Measurements from ENCODE around the gene LZTR1.

DNA sequence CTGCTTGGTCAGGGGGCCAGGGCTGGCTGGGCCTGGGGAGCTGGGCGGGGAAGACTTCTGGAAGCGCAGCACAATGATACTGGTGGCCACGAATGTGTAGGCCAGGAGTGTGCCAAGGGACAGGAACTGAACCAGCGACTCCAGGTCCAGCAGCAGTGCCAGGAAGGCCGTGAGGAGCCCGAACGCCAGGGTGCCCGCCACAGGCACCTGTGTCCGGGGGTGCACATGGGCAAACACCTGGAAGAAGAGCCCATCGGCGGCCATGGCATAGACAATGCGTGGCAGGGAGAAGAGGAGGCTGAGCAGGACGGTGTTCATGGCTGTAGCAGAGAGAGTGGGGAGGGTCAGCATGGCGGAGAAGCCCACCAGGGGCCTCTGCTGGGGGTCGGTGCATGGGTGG is 47.9 kb downstream of the LZTR1 start:
- TF ChIP-seq, protein P1, sequence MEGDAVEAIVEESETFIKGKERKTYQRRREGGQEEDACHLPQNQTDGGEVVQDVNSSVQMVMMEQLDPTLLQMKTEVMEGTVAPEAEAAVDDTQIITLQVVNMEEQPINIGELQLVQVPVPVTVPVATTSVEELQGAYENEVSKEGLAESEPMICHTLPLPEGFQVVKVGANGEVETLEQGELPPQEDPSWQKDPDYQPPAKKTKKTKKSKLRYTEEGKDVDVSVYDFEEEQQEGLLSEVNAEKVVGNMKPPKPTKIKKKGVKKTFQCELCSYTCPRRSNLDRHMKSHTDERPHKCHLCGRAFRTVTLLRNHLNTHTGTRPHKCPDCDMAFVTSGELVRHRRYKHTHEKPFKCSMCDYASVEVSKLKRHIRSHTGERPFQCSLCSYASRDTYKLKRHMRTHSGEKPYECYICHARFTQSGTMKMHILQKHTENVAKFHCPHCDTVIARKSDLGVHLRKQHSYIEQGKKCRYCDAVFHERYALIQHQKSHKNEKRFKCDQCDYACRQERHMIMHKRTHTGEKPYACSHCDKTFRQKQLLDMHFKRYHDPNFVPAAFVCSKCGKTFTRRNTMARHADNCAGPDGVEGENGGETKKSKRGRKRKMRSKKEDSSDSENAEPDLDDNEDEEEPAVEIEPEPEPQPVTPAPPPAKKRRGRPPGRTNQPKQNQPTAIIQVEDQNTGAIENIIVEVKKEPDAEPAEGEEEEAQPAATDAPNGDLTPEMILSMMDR (IDR thresholded peaks at IDR 0.05; ENCODE audit: low read depth, low read length) = no peak
- TF ChIP-seq EZH2phosphoT487 (IDR thresholded peaks at IDR 0.05; ENCODE audit: low read depth) = no peak
